NCI-H2196 (cell line): ENCODE data around the gene ACE.

ENCODE experiments used
- DNase-seq: peaks from one replicate; lab custom pipeline; 2025; ENCODE audit not compliant: unreplicated experiment; lab: John Stamatoyannopoulos, UW

The ACE gene

GRCh38 chr17:63474174-63474573, 2.7 kb upstream of the ACE start:
- peak; percentile 79 for DNase-seq

GRCh38 chr17:63474586-63475460, 2.0 kb upstream of the ACE start:
- no peak for DNase-seq

- no peak for DNase-seq
Observed at GRCh38 chr17:63475491-63476412, 1.1 kb upstream of the ACE start.

GRCh38 chr17:63476459-63476853, 405 bp upstream of the ACE start:
- no peak for DNase-seq

GRCh38 chr17:63477480-63478440, 899 bp downstream of the ACE start:
- no peak for DNase-seq

- peak; percentile 57 for DNase-seq
Observed at GRCh38 chr17:63478814-63479494, 2.1 kb downstream of the ACE start.

GRCh38 chr17:63479495-63480184, 2.8 kb downstream of the ACE start:
- DNase-seq, result peak; percentile 46

- no peak for DNase-seq
Observed at GRCh38 chr17:63480192-63480784, 3.4 kb downstream of the ACE start.

GRCh38 chr17:63480826-63481487, 4.1 kb downstream of the ACE start:
- DNase-seq, result peak; percentile 80

GRCh38 chr17:63481488-63481870, 4.6 kb downstream of the ACE start:
- no peak for DNase-seq

- DNase-seq, result no peak
Observed at GRCh38 chr17:63482509-63482908, 5.6 kb downstream of the ACE start.

GRCh38 chr17:63483038-63483437, 6.2 kb downstream of the ACE start:
- no peak for DNase-seq

- DNase-seq, result no peak
Observed at GRCh38 chr17:63483655-63484575, 7.1 kb downstream of the ACE start.

GRCh38 chr17:63486317-63487013, 9.6 kb downstream of the ACE start:
- no peak for DNase-seq

- no peak for DNase-seq
Observed at GRCh38 chr17:63487014-63487339, 10.1 kb downstream of the ACE start.

- no peak for DNase-seq
Observed at GRCh38 chr17:63488851-63489250, 12.0 kb downstream of the ACE start.

- no peak for DNase-seq
Observed at GRCh38 chr17:63489291-63489690, 12.4 kb downstream of the ACE start.
